WERI-Rb-1 (cell line): ENCODE data around the gene LAMA5.

Experiments
- DNase-seq: peaks from one replicate; pipeline ENCODE4 v3.0.0-alpha.2; 2020
- H3K27ac ChIP-seq: fragments of 250-450 bp; sonication (Bioruptor Pico); 2 replicates; pipeline ENCODE4 v1.5.1; 2020; ENCODE audit warnings: mild to moderate bottlenecking, moderate library complexity
- H3K27me3 ChIP-seq: fragments of 250-450 bp; sonication (Bioruptor Pico); 2 replicates; pipeline ENCODE4 v1.5.1; 2021; ENCODE audit warnings: mild to moderate bottlenecking, low read depth, moderate library complexity; ENCODE audit not compliant: insufficient read depth, severe bottlenecking
- H3K36me3 ChIP-seq: fragments of 250-450 bp; sonication (Bioruptor Pico); 2 replicates; pipeline ENCODE4 v1.5.1; 2020; ENCODE audit warnings: mild to moderate bottlenecking, moderate library complexity
- H3K4me3 ChIP-seq: 2 replicates; pipeline ENCODE4 v1.5.1; 2011; ENCODE audit warnings: low read depth, mild to moderate bottlenecking, control low read depth, low read length
- H3K9me3 ChIP-seq: fragments of 250-450 bp; sonication (Bioruptor Pico); 2 replicates; pipeline ENCODE4 v1.5.1; 2021; ENCODE audit warnings: mild to moderate bottlenecking, moderate library complexity; ENCODE audit not compliant: severe bottlenecking
- CTCF ChIP-seq: IDR thresholded peaks from 2 replicates; pipeline ENCODE4 v1.5.1; 2011; ENCODE audit warnings: low read depth, mild to moderate bottlenecking, control low read depth, inconsistent platforms, low read length

LAMA5 gene

DNA sequence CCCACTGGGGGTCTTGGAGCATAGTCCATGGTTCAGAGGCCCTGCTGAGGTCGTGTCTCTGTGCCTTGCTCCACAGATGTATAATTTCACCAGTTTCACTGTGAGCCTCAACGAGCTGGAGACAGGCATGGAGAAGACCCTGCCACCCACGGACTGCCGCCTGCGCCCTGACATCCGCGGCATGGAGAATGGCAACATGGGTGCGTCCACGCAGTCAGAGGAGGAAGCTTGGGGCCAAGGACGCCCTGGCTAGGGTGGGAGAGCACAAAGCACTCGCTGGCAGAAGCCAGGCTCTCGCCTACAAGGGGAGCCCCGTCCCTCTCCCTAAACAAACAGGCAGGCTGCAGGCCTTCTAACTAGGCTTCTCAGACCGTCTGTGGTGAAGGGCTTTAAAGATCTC is 78.0 kb downstream of the LAMA5 start:
- Histone ChIP-seq H3K9me3 (no peaks in the 10 kb centered on the region), H3K36me3 (peaks cover 30% of the 10 kb centered on the region), H3K27ac (no peak overlapping the region), H3K27me3 (no peaks in the 10 kb centered on the region), H3K4me3 (no peak overlapping the region)
- TF ChIP-seq CTCF, result no peak
- no peak for DNase-seq

DNA sequence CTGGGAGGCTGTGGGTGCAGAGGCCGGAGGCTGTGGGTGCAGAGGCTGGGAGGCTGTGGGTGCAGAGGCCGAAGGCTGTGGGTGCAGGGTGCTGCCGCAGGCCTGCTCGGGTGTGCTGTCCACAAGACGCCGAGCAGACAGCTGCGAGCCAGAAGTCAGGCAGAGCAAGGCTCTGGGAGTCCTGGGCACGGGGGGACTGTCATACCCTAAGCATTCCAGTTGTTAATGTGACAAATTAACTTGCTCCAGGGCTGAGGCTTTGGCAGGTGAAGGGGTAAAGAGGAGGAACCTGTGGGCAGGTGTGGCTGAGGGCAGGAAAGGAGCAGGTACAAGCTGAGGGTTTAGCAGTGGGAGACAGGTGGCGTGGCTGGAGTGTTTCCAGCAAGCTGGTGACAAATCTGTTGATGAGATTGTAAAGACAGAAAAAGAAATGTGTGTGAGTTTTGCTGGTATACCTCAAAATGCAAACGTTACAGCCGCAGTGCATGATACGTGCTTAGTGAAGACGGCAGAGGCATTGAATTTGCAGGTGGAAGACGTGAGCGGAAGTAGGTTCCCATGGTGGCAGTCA is 78.5 kb downstream of the LAMA5 start:
- no peak overlapping the region for H3K27ac ChIP-seq
- no peak overlapping the region for H3K4me3 ChIP-seq
- H3K36me3 ChIP-seq, result peaks cover 32% of the 10 kb centered on the region
- H3K9me3 ChIP-seq, result no peaks in the 10 kb centered on the region
- no peak for DNase-seq
- no peaks in the 10 kb centered on the region for H3K27me3 ChIP-seq
- TF ChIP-seq CTCF, result no peak

DNA sequence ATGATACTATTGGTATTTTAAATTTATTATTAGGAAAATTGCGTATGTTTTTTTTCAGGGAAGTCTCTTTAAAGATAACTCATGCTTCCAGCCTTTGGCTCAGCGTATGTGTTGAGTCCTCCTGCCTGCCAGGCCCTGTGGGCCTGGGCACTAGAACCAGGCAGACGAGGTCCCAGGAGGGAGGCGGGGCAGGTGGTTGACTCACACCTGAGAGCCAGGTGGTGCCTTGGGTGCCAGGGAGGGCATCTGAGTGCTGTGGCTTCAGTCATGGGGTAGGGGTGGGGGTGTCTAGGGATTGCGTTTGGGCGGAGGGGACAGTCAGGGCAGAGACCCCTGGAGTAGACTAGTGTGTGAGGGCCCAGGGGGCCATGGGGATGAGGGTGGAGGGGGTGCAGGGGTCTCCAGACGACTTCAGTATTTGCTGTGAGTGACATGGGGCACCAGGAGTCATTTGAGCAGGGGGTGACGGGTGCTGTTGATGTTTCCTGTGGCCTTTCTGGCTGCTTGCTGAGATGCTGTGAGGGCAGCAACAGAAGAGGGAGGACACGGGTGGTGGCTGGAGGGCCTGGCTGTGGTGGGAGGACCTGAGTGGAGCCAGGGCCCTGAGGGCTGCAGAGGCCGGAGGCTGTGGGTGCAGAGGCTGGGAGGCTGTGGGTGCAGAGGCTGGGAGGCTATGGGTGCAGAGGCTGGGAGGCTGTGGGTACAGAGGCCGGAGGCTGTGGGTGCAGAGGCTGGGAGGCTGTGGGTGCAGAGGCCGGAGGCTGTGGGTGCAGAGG is 79.2 kb downstream of the LAMA5 start:
- DNase-seq, result no peak
- H3K27ac ChIP-seq, result no peak overlapping the region
- no peak for TF ChIP-seq CTCF
- no peaks in the 10 kb centered on the region for H3K27me3 ChIP-seq
- H3K36me3 ChIP-seq, result peaks cover 31% of the 10 kb centered on the region
- no peak overlapping the region for H3K4me3 ChIP-seq
- H3K9me3 ChIP-seq, result no peaks in the 10 kb centered on the region

DNA sequence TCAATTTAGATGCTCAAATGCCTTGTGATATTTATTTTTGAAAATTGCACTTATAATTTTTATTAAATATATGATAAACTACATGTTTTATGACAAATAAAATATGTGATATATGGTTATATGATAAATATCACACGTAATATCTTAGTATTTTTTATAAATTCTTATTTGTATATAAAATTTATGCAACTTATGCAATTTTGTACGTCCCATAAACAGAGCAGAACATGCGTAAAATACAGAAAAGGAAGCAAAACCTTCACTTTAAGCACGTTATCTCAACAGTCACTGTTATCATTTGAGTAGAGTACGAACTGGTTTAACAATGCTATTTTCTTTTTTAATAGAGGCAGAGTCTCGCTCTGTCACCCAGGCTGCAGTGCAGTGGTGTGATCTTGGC is 80.0 kb downstream of the LAMA5 start:
- TF ChIP-seq CTCF, result no peak
- Histone ChIP-seq H3K9me3 (no peaks in the 10 kb centered on the region), H3K36me3 (peaks cover 37% of the 10 kb centered on the region), H3K27ac (no peak overlapping the region), H3K4me3 (no peak overlapping the region), H3K27me3 (no peaks in the 10 kb centered on the region)
- no peak for DNase-seq

DNA sequence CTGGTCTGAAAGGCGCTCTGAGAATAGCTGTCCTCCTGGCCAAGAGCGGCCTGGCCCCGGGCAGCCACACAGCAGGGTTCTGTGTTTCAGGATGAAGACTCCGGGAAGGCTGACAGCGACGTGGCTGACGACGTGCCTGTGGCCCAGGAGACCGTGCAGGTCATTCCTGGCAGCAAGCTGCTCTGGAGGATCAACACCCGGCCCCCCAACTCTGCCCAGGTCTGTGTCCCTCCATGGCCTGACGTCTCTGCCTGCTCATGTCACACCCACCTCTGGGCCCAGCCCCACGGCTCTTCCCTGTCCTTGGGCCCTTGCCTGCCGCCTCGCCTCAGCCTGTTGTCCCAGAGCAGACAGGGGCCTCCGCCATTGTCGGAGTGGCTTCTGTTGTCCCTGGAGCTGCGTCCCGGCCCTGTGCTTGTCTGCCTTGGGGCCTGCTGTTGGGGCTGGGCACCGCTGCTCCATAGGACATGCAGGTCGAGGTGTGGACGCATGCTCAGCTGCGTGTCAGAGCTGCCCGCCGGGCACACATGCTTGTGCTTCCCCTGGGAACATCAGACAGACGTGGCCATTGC is 80.5 kb downstream of the LAMA5 start:
- no peaks in the 10 kb centered on the region for H3K9me3 ChIP-seq
- no peak overlapping the region for H3K27ac ChIP-seq
- H3K4me3 ChIP-seq, result no peak overlapping the region
- H3K36me3 ChIP-seq, result peaks cover 37% of the 10 kb centered on the region
- no peaks in the 10 kb centered on the region for H3K27me3 ChIP-seq
- DNase-seq, result no peak
- no peak for TF ChIP-seq CTCF

GRCh38 chr20:62285722-62286121 is 81.4 kb downstream of the LAMA5 start:
- no peak overlapping the region for H3K27ac ChIP-seq

More at GRCh38 chr20:62285722-62286121, 81.4 kb downstream of the LAMA5 start:
- H3K27me3 ChIP-seq, result no peaks in the 10 kb centered on the region
- no peak overlapping the region for H3K4me3 ChIP-seq
- TF ChIP-seq CTCF, result no peak
- H3K9me3 ChIP-seq, result no peaks in the 10 kb centered on the region
- no peak for DNase-seq
- peaks cover 42% of the 10 kb centered on the region for H3K36me3 ChIP-seq
